ENCODE results near the gene ASB1.

DNA sequence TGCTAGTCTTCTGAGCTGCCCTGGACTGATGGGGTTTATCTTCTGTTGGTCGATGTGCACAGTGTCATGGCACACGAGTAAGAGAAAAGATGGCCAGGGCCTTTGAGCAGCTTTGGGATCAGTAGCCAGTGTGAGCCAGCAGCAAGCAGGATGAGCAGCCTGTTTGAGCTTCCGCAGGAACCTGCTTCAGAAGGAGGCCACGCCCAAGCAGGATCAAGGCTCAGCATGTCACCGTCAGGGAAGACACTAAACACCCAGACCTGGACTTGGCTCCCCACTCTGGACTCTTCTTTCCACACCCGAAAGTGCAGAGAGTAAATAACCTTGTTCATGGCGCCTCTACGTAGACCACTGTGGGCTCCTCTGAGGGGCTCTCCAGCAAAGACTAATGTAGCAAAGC is 25.2 kb upstream of the ASB1 start:
- TF ChIP-seq, protein P1, sequence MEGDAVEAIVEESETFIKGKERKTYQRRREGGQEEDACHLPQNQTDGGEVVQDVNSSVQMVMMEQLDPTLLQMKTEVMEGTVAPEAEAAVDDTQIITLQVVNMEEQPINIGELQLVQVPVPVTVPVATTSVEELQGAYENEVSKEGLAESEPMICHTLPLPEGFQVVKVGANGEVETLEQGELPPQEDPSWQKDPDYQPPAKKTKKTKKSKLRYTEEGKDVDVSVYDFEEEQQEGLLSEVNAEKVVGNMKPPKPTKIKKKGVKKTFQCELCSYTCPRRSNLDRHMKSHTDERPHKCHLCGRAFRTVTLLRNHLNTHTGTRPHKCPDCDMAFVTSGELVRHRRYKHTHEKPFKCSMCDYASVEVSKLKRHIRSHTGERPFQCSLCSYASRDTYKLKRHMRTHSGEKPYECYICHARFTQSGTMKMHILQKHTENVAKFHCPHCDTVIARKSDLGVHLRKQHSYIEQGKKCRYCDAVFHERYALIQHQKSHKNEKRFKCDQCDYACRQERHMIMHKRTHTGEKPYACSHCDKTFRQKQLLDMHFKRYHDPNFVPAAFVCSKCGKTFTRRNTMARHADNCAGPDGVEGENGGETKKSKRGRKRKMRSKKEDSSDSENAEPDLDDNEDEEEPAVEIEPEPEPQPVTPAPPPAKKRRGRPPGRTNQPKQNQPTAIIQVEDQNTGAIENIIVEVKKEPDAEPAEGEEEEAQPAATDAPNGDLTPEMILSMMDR (conservative IDR thresholded peaks at IDR 0.05; ENCODE audit: low read depth, low read length): no peak
- TF ChIP-seq EZH2phosphoT487 (IDR thresholded peaks at IDR 0.05; ENCODE audit: borderline replicate concordance, low read length): no peak
